Activated gamma-delta T cell treated with anti-CD3 and anti-CD28 coated beads, Interleukin-2, amount 50 U/mL, for 16 hours (primary cell): ENCODE measurements around the gene ABCG5.

Experiments
- DNase-seq: peaks from one replicate; pipeline ENCODE4 v3.0.0-alpha.2; 2020; ENCODE audit warnings: low read depth

The ABCG5 gene

GRCh38 chr2:43838560-43839267 is at the start of gene ABCG5, which contains the start of gene ABCG8:
Gene ABCG5, minus strand, starts transcription at chr2:43838839. Its CDS starts 160 bp downstream, at chr2:43838679.
Gene ABCG8, plus strand, starts transcription at chr2:43838971. Its CDS starts 83 bp downstream, at chr2:43839054.
- DNase-seq = no peak

GRCh38 chr2:43887176-43887575 is 48.5 kb upstream of the ABCG5 start:
- no peak for DNase-seq

- DNase-seq = no peak
Observed at GRCh38 chr2:43885132-43885632, 46.5 kb upstream of the ABCG5 start.

- no peak for DNase-seq
Observed at GRCh38 chr2:43884689-43885088, 46.0 kb upstream of the ABCG5 start.

GRCh38 chr2:43882312-43882711 is 43.7 kb upstream of the ABCG5 start:
- no peak for DNase-seq

GRCh38 chr2:43880952-43881351 is 42.3 kb upstream of the ABCG5 start:
- DNase-seq = no peak

GRCh38 chr2:43880471-43880870 is 41.8 kb upstream of the ABCG5 start:
- DNase-seq = no peak

GRCh38 chr2:43879261-43879660 is 40.6 kb upstream of the ABCG5 start:
- DNase-seq = no peak

- DNase-seq = peak; percentile 34
Observed at GRCh38 chr2:43877782-43878464, 39.3 kb upstream of the ABCG5 start.

GRCh38 chr2:43874776-43875451 is 36.3 kb upstream of the ABCG5 start:
- no peak for DNase-seq

- no peak for DNase-seq
Observed at GRCh38 chr2:43872151-43872550, 33.5 kb upstream of the ABCG5 start.

GRCh38 chr2:43855292-43855691 is 16.7 kb upstream of the ABCG5 start:
- no peak for DNase-seq

- no peak for DNase-seq
Observed at GRCh38 chr2:43854671-43855070, 16.0 kb upstream of the ABCG5 start.

- no peak for DNase-seq
Observed at GRCh38 chr2:43853141-43854081, 14.8 kb upstream of the ABCG5 start.

- DNase-seq = no peak
Observed at GRCh38 chr2:43852196-43852730, 13.6 kb upstream of the ABCG5 start.

GRCh38 chr2:43851011-43851980 is 12.7 kb upstream of the ABCG5 start:
- DNase-seq = no peak

GRCh38 chr2:43848214-43848613 is 9.6 kb upstream of the ABCG5 start:
- DNase-seq = no peak

GRCh38 chr2:43846140-43846793 is 7.6 kb upstream of the ABCG5 start:
- no peak for DNase-seq

- no peak for DNase-seq
Observed at GRCh38 chr2:43845181-43845580, 6.5 kb upstream of the ABCG5 start.

GRCh38 chr2:43842866-43843226 is 4.2 kb upstream of the ABCG5 start:
- no peak for DNase-seq
